ENCODE results near the gene TIMM23.

DNA sequence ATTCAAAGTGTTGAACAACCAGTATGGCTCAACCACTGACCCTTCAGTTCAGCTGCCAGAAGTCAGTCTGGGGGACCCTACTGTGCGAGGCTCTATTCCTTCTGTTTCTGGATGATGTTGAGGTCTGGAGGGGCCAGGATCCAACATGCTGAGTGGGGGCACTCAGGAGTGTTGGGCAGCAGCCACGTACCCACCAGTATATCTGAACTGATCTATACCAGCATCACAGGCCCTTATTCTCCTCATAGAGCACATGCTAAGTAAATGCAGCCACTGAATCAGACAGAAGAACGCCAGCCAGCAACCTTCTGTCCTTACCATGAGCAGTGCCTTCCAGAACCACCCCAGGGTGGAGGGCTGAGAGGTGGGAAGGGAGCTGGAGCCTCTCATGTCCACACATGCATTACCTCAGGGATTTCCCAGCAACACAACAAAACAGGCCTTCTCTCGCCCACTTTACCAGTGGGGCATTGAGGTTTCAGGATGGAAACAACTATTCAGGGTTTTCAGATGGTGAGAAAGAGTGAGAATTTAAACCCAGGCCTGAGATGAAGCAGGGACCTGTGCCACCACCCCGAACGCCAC lies 80.6 kb downstream of the TIMM23 start:
- TF ChIP-seq ARNT (IDR thresholded peaks at IDR 0.05) (no peak), TARDBP (IDR thresholded peaks at IDR 0.05) (no peak), CTBP1 (IDR thresholded peaks at IDR 0.05; ENCODE audit: borderline replicate concordance) (no peak), ELF4 (IDR thresholded peaks at IDR 0.05) (no peak), LEF1 (IDR thresholded peaks at IDR 0.05; ENCODE audit: borderline replicate concordance) (no peak), BHLHE40 (IDR thresholded peaks at IDR 0.05; ENCODE audit: borderline replicate concordance) (no peak), ZNF384 (IDR thresholded peaks at IDR 0.05) (no peak)
